ENCODE measurements around the gene GGPS1.

- no peak for TF ChIP-seq EP300 (IDR thresholded peaks at IDR 0.05)
- no peak for TF ChIP-seq POLR2AphosphoS5 (IDR thresholded peaks at IDR 0.05)
- no peak for TF ChIP-seq CTCF (IDR thresholded peaks at IDR 0.05)
Observed at GRCh38 chr1:235330918-235331285, 2.5 kb downstream of the GGPS1 start.
